Measurements from ENCODE around the gene DST.

Gene DST

DNA sequence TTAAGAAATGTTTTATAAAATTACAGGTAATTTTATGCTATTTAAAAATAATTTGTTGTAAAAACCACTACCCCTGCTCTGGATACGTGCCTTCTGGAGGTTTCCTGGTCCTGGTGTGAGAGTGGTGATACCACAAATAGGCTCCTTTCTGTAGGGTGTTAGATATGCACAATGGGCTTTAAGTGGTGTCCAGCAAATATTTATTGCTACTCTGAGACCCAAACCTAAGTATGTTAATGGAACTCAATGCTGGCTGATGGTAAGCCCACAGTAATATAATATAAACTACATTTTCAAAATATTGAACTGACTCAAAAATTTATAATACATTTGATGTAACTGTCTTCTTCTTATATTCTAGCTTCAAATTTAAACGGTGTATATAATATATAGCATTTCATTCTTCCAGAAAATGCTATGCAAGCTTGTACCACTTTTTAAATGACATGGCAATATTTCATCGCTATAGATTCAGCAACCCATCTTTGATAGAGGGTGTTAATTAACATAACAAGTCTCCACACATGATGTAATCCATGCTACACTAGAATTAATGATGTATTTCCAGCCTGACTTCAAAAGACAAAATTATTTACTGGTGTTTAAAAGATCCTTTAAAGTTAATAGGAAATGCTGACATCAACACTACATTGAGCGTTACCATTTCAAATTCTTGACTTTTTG, 161.9 kb downstream of the DST start:
- no peak for DNase-seq (ENCODE audit: low spot score)

DNA sequence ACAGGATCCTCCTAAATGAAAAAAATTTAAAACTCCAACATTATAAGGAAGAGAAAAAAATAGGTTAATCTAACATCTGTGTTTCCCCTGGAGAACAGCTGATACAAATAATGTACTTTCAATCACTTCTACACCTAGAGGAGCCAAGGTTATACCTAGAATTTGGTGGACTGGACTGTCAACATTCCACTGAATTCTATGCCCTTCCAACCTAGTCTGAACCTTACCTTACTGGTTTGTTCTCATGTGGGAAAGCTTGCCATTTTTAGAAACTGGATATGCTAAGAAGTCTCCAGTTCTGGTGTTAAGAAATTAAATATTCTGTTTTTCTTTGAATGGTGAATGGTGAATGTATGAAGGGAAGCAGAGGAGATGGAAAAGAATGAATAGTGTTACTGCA, 162.4 kb downstream of the DST start:
- no peak for DNase-seq (ENCODE audit: low spot score)

DNA sequence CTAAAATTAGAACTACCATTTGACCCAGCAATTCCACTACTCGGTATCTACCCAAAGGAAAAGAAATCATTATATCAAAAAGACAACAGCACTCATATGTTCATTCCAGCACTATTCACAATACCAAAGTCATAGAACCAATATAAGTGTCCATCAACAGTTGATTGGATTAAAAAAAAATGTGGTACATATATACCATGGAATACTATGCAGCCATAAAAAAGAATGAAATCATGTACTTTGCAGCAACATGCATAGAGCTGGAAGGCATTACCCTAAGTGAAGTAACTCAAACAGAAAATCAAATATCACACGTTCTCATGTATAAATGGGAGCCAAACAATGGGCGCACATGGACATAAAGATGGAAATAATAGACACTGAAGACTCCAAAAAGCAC, 163.3 kb downstream of the DST start:
- DNase-seq (ENCODE audit: low spot score) = no peak

DNA sequence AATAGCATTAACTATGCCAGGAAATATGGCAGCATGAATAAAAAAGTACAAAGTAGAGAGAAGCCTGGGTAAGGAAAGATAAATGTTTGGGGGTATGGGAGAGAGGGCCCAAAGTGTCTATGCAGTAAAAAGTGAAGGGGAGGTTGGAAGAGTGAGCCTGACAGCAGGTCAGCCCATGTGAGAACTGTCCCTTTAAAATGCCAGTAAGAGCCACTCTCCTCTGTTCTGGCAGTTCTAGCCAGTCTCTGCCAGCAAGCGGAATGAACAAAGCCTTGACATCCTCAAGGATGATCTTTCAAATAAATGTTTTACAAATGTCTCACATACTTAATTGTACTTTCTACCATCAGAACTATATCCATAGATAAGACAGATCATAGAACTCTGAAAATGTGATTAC, 164.5 kb downstream of the DST start:
- no peak for DNase-seq (ENCODE audit: low spot score)

DNA sequence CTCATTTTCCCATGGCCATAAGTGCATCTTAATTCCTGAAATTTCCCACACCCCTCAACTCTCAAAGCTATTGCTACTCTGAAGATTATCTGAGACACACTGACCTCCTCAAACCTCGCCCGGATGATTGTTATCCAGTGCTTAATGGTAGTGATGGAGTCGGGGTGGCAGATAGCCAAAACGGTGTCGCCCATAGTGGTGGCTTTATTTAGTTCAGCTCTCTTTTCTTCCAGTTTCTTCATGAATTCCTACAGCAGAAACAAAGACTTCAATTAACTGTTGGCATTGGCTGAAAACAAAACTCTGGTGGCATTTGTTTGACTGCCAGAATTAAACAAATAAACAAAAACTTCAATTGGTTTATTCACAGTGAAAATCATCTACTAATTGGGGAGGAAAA, 165.4 kb downstream of the DST start:
- no peak for DNase-seq (ENCODE audit: low spot score)

DNA sequence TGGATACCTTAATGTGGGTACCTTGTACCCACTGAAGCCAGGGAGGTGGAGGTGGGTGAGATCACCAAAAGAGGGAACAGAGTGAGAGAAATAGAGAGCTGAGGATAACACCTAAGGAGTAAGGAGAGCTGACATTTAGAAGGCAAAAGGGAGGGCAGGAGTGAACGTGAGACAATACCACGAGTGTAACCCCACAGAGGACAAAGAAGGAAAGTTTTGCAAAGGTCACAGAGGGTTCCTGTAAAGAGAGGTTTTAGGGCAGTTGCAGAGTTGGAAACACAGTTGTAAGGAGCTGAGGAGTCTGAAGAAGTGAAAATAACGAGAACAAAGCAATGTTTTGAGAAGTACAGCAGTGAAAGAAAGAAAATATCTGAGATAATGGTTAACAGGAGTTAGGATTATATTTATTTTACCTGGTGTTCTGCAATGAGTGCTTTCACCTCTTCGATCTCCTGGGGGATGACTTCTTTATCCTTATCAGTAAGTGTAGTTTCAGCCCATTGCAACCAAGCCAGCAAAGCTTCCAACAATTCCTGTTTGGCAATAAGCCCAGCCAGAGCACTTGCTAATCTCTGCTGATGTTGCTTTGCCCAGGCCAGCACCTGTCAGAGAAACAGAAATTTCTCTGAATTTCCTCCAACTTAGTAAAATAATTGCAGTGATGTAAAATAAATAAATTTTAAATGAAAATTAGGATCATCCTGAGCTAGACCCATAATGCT, 166.8 kb downstream of the DST start:
- DNase-seq (ENCODE audit: low spot score) = no peak

DNA sequence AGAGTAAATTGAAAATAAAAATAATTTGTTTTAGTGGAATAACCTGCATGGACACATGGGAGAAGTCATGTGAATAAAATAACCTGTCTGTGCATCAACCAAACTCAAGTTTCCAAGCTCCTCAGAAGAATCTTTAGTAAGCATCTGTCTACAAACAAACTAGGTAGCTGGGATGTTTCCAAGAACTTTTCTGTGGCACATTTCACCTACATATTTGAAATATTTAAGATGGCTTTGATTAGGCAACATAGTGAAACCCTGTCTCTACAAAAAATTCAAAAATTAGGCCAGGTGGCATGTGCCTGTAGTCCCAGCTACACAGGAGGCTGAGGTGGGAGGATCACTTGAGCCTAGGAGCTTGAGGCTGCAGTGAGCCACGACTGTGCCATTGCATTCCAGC, 168.2 kb downstream of the DST start:
- no peak for DNase-seq (ENCODE audit: low spot score)

DNA sequence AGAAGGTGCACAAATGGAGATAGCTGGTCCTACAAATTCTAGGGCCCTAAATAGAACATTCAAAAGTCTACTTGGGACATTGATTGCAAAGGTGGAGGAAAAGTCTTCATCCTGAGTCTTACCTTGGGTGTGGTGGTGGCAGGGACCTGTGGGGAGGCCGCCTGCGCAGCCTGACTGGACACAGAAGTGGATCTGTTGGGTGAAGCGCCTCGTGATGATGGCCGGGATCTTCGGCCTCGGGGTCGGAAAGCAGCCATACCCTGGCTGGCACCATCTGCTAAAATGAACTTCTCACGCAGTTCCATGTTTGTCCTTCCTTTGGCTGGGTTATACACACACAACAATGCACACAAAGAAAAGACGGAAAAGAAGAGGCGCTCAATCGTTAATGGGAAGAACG, 179.2 kb downstream of the DST start:
- DNase-seq (ENCODE audit: low spot score) = no peak

DNA sequence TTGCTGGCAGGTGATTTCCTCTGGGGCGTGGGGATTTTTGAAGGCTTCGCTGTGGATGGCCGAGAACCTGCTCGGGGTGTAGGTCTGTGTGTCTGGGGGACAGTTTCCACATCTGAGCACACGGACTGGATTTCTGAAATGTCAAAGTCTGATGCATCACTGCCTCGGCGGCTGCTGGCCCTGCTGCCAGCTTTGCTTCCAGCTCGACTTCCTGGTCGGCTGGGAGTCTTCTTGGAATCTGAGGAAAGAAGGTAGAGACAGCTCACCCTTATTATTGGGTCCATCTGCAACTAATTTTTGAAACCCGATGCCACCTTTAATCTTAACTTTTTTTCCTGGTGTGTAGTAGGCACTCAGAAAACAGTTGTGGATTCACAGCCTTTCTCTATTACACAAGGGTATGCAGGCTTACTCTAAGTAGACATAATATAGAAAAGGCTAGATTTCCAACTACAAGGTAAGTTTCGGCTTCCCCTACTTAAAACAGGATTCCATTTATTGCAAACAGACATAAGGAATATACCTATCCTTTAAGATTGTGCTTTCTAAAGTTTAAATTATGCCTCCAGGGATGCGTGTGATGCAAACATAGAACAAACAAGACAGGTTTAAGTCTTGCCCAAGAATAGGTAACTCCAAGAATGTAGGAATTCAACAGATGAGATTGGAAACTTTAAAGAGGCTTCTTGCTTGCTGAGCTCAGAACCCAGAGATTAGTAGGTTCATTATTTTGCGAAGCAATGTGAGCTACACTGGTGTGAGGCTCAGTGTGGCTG, 183.5 kb downstream of the DST start:
- DNase-seq (ENCODE audit: low spot score) = no peak

DNA sequence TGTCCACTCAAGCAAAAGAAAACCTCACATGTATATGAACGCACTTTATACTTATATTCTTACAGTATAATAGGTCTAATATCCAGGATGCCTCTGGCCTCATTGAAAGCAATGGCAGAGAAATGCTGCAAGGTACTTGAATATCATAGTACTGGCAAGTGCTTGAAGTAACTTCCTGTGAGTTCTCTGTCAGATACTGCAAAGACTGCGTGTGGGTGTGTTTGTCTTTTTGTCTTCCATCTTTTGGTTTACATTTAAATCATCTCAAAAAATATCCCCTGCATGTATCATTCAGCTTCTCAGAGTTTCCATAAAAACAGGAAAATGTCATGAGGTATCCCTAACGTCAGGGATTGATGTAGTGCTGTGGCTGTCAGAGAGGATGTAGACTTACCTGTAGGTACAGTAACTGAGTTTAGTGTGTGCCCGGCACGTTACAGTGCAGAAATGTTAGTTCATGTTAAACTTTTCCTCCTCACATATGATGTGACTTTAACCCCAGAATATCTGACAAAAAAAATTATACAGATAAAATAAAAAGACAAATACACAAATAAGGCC, 184.3 kb downstream of the DST start:
- DNase-seq (ENCODE audit: low spot score) = no peak

DNA sequence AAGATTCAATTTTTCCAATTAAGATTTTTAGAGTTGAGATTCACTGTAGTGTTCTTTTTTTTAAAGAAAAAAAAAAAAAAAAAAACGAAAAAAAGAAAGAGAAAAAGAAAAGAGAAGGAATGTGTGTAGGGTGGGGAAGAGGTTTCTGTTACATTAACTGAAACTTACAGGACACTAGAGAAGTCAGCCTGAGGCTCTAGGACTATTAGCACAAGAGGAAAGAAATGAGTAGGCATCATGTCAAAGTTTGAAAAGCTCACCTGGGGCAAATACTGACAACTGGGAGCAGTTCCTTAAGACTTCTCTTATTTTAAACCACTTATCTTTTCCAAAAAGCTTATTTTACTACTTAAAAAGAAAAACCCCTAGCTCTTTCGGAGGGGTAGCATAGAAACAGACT, 185.9 kb downstream of the DST start:
- no peak for DNase-seq (ENCODE audit: low spot score)

DNA sequence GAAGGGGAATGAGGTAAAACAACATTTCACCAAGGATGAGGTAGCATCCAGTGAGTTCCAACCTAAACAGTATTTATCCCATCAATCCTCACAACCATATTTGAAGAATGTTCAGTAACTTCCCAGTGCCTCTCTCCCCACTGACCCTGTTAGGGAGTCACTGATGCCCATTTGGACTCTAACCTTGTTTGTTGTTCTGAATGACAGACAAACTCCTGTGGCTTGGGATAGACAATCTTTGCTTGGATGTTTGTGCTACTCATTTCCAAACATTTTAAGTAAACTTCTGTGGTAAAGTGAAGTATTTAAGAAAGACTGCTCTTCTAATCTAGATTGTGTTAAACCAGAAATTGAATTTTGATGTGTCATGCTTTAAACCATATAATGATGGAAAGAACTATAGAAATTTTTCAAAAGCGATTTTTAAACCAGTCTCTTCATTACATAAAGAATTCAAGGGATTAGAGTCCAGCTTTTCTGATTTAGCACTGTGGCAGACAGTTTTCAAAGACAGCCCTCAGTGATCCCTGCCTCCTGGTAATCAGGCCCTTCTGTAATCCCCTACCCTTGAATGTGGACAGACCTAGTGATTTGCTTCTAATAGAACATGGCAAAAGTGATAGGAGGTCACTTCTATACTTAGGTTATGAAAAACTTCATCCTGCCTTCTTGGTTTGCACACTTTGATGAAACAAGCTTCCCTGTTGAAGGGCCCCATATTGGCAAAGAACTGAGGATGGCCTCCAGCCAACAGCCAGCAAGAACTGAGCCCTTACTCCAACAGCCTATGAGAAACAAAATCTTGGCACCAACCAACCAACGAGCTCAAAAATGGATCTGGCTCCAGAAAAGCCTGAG, 191.6 kb downstream of the DST start:
- DNase-seq (ENCODE audit: low spot score) = no peak

DNA sequence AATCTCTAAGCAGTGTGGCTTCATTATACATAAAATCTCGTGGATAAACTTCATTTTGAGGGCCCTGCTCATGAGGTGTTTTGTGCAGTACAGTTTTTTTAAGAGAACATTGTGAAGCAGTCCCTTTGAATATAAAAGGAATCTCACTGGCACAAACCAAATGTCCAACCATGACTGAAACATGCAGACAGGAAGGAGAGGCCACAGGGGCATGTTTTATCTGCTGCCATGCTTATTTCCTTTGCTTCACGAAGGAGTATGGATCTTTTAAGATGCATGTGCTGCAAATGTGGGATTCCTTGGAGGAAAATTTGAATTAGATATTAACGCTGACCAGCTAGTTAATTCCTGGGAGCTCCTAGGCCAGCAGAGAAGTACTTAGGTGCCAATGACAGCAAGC, 192.3 kb downstream of the DST start:
- no peak for DNase-seq (ENCODE audit: low spot score)

DNA sequence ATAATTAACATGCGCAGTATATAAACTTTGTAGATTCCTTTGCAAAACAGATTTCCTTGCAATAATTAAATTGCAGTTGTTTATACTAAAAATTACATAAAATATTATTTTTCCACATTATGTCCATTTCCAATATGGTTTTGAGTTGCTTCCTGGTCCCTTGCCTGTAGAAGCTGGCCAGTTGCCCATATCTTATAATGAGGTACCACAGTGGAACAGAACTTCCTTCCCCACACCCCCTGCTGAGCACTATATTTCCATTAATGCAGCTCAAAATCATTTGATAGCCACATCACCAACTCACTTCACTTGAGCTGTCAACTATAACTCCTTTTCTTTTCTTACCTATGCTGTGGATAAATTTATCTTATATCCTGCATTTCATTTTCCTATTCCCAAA, 194.6 kb downstream of the DST start:
- DNase-seq (ENCODE audit: low spot score) = no peak

DNA sequence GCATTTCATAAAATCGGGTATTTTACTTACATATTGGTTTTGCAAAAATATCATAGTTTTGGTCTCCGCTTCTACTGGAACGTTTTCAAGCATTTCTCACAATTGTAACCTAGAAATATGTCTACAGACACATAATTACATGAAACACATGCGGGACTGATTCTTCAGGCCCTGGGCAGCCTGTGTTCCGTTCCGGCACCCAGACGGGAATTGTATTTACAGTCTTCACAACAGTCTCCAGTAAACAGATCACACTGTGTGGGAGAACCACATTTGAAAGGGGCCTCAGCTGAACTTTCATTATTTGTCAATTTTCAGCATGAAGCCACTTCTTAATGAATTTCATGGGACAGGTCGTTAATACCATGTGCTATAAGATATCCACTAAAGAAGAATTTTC, 196.9 kb downstream of the DST start:
- DNase-seq (ENCODE audit: low spot score) = no peak

DNA sequence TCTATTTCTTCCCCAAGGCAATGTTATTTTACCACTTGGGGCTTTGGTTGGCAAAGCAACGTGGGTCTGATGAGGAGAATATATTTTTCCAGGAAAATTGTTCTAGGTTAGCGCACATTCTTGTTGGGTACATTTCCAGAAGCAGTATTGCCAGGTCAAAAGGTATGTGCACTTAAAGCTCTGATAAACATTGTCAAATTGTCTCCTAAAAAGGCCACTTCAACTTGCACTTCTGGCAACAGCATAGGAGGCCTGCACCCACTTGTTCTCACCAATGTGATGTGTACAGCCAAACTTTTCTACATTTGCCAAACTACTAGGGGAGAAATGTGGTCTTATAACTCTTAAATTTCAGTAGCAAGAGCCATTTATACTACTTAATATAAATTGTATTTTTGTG, 197.8 kb downstream of the DST start:
- no peak for DNase-seq (ENCODE audit: low spot score)

DNA sequence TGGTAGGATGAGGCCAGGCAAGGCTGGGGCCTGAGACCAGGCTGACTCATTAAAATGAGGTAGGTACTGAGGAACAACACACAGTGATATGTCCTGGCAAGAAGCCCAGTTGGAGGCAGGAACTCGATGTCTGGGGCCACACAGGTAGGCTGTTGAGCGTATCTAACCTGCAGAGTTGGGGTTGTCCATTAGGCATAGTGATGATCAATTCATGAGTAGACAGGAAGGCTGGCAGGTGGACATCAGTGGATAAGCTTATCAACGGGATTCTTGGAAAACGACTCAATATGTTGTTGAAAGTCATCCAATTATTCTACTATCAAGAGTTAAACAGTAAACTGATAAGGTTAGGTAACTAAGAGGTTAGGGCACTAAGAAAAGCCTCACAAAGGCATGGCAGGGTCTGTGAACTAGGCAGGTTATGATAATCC, 202.1 kb downstream of the DST start:
- DNase-seq (ENCODE audit: low spot score) = no peak

DNA sequence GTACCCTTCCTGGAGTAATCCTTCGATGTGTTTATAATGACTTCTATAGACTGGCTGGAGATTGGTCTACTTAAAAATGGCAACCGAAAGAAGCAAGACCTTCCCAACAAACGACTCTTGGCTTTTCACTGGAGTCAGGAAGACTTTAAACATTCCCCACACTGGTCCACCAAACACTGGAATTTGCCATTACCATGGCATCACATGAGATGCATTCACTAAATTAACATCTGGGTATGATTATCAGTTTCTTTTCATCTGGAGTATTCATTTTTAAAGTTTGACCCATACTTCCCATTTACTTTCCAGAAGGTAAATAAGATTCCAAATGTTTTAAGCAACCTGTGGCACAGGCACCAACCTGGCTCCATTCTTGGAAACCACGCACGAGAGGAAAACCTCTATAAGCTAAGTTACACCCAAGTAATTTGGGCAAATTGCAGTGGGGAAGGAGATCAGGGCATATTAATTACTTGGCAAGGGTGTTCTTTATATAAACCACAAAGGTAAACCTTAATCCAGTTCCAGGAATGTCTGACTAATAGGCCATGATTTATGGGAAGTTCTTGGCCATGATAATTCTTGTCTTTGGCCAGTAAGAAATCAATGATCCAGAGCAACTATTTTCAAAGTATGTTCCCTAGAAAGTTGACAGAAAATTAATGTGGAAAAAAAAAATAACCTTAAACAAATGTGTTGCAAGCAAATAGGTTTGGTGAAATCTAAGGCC, 205.4 kb downstream of the DST start:
- no peak for DNase-seq (ENCODE audit: low spot score)

DNA sequence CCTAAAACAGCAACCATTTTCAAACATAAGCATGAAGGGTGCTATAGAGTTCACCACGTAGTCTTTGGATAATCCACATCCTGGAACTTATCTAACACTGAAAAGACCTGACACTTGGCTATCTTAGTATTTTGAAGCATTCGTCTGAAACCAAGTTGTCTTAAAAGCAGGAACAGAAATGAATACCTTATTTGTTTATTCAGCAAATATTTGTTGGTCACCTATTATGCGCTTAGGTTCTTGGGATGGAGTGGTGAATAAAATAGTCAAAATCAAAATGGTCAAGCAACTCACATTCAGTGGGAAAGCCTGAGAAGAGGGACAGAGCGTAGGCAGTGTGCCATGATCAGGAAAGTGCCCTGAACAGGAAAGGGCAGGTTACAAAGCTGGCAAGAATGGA, 206.9 kb downstream of the DST start:
- DNase-seq (ENCODE audit: low spot score) = no peak

DNA sequence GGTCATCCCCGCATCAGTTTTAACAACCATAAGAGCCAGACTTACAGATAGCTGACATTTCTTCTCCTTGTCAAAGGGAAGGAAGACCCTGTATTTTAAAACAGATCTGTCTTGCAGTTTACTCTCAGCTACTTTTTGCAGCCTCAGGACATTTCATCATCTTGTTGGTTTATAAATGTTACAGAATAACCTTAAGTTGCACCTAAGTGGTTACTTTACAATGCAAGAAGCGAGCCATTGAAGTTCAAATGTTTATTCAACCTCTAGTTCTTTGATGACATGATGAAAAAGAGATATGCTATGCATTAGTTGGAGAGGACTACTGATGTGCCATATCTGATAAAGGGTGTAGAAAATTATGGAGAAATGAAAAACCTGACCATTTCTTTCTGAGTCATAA, 207.4 kb downstream of the DST start:
- no peak for DNase-seq (ENCODE audit: low spot score)

DNA sequence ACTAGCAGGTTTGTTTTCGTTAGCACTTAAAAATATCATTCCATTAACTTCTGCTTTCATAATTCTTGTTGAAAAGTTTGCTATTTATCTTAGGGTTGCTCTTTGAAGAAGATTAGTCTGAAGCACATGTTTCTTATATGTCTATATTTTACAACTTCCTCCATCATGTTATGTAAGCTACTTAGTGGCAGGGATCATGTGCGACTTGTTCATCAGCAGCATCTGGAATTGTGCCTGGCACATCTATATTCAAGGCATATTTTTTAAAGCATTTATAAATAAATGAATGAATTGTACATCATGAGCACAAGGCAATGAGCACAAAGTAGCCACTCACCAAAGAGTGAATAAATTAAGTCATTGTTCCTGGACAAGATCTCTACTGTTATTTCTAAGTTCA, 208.1 kb downstream of the DST start:
- no peak for DNase-seq (ENCODE audit: low spot score)
